ENCODE results near the gene SLC7A10.

SLC7A10 gene

DNA sequence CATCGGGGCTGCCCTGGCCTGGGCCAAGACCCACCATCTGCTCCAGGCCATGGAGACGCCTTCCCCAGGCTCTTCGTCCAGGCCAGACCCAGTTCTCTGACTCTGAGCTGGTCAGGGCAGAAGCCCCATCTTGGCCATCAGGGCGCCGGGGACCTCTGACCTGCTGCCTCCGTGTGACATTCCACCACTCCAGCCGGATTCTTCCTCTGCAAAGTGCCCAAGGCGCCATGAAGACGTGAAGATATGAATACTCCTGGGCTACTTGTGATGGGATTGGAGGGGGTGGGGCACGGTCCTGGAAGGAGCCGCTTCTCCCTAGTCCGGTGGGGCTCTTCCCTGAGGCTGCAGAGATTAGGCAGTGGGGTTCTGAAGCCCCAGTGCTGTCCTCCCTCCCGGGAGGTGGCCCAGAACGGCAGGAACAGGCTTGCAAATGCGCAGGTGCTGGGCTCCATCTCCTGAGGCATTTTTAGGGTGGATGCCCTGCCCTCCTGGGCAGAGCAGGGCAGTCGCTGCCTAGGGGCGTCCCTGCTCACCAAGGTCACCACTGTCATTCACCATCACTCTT is 26.0 kb upstream of the SLC7A10 start:
- no peak overlapping the region for H3K4me3 ChIP-seq (ENCODE audit: low read depth, low read length)
- no peaks in the 10 kb centered on the region for H3K27me3 ChIP-seq (ENCODE audit: control insufficient read depth, insufficient read depth, low read length)
- no peaks in the 10 kb centered on the region for H3K4me1 ChIP-seq (ENCODE audit: control insufficient read depth, insufficient read depth, low read length)
- H3K9ac ChIP-seq (ENCODE audit: low read depth, low read length), result no peak overlapping the region
- H3K9me3 ChIP-seq (ENCODE audit: control insufficient read depth, insufficient read depth, low read length), result no peaks in the 10 kb centered on the region
- H3K36me3 ChIP-seq (ENCODE audit: control insufficient read depth, insufficient read depth, low read length), result no peaks in the 10 kb centered on the region

DNA sequence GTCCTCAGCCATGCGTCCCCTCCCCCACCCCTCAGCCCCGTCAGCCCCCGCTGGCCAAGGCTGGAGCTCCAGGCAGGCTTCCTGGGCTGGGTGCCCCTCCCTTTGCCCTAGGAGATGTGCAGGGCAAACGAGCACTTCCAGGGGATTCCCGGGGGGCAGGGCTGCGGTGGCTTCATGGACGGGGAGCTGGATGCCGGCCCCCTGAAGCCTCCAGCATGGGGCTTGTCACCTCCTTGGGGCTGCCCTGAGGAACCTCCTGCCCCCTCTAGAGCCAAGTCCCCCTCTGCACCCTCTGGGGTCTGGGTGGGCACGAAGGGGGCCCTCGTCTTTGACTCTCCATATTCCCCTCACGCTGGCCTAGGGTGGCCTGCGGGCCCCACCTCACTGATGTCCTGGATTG is 25.4 kb upstream of the SLC7A10 start:
- no peaks in the 10 kb centered on the region for H3K27me3 ChIP-seq (ENCODE audit: control insufficient read depth, insufficient read depth, low read length)
- H3K4me1 ChIP-seq (ENCODE audit: control insufficient read depth, insufficient read depth, low read length), result no peaks in the 10 kb centered on the region
- H3K4me3 ChIP-seq (ENCODE audit: low read depth, low read length), result no peak overlapping the region
- H3K36me3 ChIP-seq (ENCODE audit: control insufficient read depth, insufficient read depth, low read length), result no peaks in the 10 kb centered on the region
- no peak overlapping the region for H3K9ac ChIP-seq (ENCODE audit: low read depth, low read length)
- no peaks in the 10 kb centered on the region for H3K9me3 ChIP-seq (ENCODE audit: control insufficient read depth, insufficient read depth, low read length)

DNA sequence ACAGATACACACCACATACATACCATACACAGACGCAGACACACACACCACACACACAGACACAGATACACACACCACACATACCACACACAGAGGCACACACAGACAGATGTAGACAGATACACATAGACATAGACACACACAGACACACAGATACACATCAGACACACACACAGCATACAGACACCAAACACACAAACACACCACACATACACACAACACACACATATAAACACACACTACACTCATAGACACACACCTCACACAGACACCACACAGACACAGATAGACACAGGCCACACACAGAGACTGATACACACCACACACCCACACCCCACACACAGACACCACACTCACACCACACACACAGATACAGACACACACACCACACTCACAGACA is 24.9 kb upstream of the SLC7A10 start:
- Histone ChIP-seq H3K36me3 (ENCODE audit: control insufficient read depth, insufficient read depth, low read length) (no peaks in the 10 kb centered on the region), H3K4me3 (ENCODE audit: low read depth, low read length) (no peak overlapping the region), H3K9ac (ENCODE audit: low read depth, low read length) (no peak overlapping the region), H3K27me3 (ENCODE audit: control insufficient read depth, insufficient read depth, low read length) (no peaks in the 10 kb centered on the region), H3K4me1 (ENCODE audit: control insufficient read depth, insufficient read depth, low read length) (no peaks in the 10 kb centered on the region), H3K9me3 (ENCODE audit: control insufficient read depth, insufficient read depth, low read length) (no peaks in the 10 kb centered on the region)

DNA sequence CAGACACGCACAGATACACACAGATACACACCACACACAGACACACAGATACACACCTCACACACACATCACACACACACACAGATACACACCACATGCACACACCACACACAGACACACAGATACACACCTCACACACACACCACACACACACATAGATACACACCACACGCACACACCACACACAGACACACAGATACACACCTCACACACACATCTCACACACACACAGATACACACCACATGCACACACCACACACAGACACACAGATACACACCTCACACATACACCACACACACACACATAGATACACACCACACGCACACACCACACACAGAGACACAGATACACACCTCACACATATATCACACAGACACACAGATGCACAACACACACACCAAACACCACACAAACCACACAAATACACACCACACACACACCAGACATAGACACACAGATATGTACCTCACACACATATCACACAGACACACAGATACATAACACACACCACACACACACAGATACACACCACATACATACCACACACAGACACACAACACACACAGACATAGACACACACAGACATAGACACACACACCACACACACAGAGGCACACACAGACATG is 24.2 kb upstream of the SLC7A10 start:
- Histone ChIP-seq H3K36me3 (ENCODE audit: control insufficient read depth, insufficient read depth, low read length) (no peaks in the 10 kb centered on the region), H3K9me3 (ENCODE audit: control insufficient read depth, insufficient read depth, low read length) (no peaks in the 10 kb centered on the region), H3K4me3 (ENCODE audit: low read depth, low read length) (no peak overlapping the region), H3K4me1 (ENCODE audit: control insufficient read depth, insufficient read depth, low read length) (no peaks in the 10 kb centered on the region), H3K27me3 (ENCODE audit: control insufficient read depth, insufficient read depth, low read length) (no peaks in the 10 kb centered on the region), H3K9ac (ENCODE audit: low read depth, low read length) (no peak overlapping the region)

DNA sequence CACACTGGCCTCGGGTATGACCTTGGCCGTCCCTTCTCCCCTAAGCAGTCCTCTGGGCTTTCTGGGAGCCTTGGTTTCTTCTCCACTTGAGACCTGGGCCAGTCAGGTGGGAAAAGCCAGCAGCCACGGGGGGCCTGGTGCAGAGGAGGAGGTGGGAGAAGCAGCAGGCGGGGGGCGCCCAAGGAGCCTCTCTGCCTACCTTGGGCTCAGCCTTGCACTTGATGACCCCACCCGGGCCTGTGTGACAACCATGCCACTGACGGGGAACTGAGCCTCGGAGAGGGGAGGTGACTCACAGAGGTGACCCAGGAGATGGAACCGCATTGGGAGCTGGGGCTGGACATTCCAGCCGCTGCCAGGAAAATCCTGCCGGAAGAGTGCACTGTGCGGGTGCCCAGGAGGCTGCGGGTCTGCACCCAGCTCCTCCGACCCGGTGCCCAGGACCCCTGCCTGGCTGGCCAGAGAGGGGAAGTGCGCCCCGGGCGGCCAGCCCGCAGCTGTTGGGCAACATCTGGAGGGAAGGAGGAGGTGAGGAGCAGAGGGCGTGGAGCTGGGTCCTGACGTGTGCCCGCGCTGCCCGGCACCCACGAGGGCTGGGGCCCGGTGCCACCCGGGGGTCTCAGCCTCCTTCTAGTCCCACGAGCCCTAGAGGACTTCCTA is 23.4 kb upstream of the SLC7A10 start:
- Histone ChIP-seq H3K27me3 (ENCODE audit: control insufficient read depth, insufficient read depth, low read length) (no peaks in the 10 kb centered on the region), H3K4me1 (ENCODE audit: control insufficient read depth, insufficient read depth, low read length) (no peaks in the 10 kb centered on the region), H3K9ac (ENCODE audit: low read depth, low read length) (no peak overlapping the region), H3K4me3 (ENCODE audit: low read depth, low read length) (no peak overlapping the region), H3K36me3 (ENCODE audit: control insufficient read depth, insufficient read depth, low read length) (no peaks in the 10 kb centered on the region), H3K9me3 (ENCODE audit: control insufficient read depth, insufficient read depth, low read length) (no peaks in the 10 kb centered on the region)

DNA sequence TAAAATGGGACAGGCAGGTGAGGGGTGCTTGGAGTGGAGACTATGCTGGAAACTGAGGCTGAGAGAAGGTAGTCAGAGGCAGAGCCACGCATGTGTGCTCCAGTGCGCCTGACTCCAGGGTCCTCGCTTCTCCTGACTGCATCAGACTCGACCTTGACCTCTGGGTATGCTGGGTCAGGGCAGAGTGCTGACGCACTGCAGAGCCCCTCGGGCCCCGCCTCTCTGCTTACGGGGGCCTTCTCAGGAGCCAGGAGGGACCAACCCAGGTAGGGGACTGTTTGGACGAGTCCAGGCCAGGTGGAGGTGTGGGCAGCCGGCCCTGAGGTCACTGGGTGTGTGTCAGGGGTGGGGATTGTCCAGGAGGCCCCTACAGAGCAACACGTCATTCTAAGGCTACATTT is 22.9 kb upstream of the SLC7A10 start:
- Histone ChIP-seq H3K4me3 (ENCODE audit: low read depth, low read length) (no peak overlapping the region), H3K36me3 (ENCODE audit: control insufficient read depth, insufficient read depth, low read length) (no peaks in the 10 kb centered on the region), H3K9me3 (ENCODE audit: control insufficient read depth, insufficient read depth, low read length) (no peaks in the 10 kb centered on the region), H3K27me3 (ENCODE audit: control insufficient read depth, insufficient read depth, low read length) (no peaks in the 10 kb centered on the region), H3K9ac (ENCODE audit: low read depth, low read length) (no peak overlapping the region), H3K4me1 (ENCODE audit: control insufficient read depth, insufficient read depth, low read length) (no peaks in the 10 kb centered on the region)

DNA sequence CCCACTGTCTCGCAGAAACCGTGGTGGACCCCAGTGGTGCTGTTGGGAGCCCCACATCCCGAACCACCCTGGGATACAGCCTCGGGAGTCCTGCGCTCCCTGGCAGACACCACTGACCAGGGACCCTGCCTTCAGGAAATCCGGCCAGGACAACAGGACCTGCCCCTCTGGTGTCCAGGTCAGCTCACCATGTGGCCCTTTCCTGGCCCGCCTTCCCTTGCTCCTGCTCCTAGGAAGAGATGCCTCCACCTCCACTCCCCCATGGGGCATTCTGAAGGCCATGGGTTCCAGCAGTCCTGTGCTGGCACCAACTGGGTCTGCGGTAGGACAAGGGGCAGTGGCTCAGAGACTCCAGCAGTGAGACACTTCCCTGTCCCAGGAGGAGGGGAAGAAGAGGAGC is 22.5 kb upstream of the SLC7A10 start:
- H3K4me3 ChIP-seq (ENCODE audit: low read depth, low read length), result no peak overlapping the region
- no peaks in the 10 kb centered on the region for H3K9me3 ChIP-seq (ENCODE audit: control insufficient read depth, insufficient read depth, low read length)
- no peaks in the 10 kb centered on the region for H3K27me3 ChIP-seq (ENCODE audit: control insufficient read depth, insufficient read depth, low read length)
- H3K4me1 ChIP-seq (ENCODE audit: control insufficient read depth, insufficient read depth, low read length), result no peaks in the 10 kb centered on the region
- H3K36me3 ChIP-seq (ENCODE audit: control insufficient read depth, insufficient read depth, low read length), result no peaks in the 10 kb centered on the region
- no peak overlapping the region for H3K9ac ChIP-seq (ENCODE audit: low read depth, low read length)

DNA sequence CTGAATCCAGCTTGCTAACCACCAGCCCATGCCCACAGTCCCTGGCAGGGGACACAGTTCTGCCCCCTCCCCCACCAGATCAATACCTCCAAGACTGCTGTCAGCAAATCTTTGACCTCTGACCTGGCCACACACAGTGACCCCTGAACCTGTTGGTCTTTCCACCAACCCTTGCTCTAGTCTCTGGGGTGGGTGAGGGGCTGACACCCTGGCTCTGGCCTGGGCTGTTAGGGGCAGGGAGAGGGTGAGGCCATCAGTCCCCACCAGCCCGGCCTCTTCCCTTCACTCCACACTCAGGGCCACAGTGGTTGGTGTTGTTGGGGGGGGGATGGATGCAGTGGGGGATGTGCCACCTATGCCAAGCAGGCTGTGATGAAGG is 21.8 kb upstream of the SLC7A10 start:
- H3K4me3 ChIP-seq (ENCODE audit: low read depth, low read length), result no peak overlapping the region
- H3K36me3 ChIP-seq (ENCODE audit: control insufficient read depth, insufficient read depth, low read length), result no peaks in the 10 kb centered on the region
- no peaks in the 10 kb centered on the region for H3K9me3 ChIP-seq (ENCODE audit: control insufficient read depth, insufficient read depth, low read length)
- H3K4me1 ChIP-seq (ENCODE audit: control insufficient read depth, insufficient read depth, low read length), result no peaks in the 10 kb centered on the region
- no peaks in the 10 kb centered on the region for H3K27me3 ChIP-seq (ENCODE audit: control insufficient read depth, insufficient read depth, low read length)
- no peak overlapping the region for H3K9ac ChIP-seq (ENCODE audit: low read depth, low read length)

DNA sequence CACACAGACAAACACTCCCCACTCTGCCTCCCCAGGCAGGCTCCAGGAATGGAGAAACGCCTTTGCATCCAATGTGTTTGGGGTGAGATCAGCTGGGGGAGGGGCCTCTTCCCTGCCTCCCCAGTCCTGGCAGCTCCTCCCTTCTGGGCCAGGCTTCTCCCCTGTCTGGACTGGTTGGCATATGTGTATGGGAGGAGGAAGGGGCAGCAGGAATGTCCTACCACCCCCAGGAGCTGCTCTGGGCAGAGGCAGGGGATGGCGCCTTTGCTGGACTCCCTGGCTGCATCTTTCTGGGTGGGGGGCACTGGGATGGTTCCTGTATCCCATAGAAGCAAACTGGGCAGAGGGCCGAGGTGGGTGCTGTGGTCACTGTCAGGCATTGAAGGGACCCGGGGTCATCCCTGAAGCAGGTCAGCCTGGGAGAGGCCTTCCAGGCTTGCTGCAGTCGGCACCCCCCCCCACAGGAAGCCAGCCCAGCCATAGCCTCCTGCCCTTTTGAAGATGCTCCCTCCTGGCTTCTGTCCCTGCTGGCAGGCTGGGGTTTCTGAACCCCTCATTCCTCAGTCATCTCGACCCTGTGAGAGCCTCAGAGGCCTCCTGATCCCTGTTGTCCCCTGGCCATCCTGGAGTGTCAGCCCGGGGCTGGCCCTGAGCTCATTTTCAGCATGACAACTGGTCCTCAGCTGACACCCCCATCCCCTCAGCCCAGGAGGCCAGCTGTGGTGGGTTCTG is 21.2 kb upstream of the SLC7A10 start:
- no peaks in the 10 kb centered on the region for H3K4me1 ChIP-seq (ENCODE audit: control insufficient read depth, insufficient read depth, low read length)
- H3K36me3 ChIP-seq (ENCODE audit: control insufficient read depth, insufficient read depth, low read length), result no peaks in the 10 kb centered on the region
- no peaks in the 10 kb centered on the region for H3K27me3 ChIP-seq (ENCODE audit: control insufficient read depth, insufficient read depth, low read length)
- no peaks in the 10 kb centered on the region for H3K9me3 ChIP-seq (ENCODE audit: control insufficient read depth, insufficient read depth, low read length)
- H3K4me3 ChIP-seq (ENCODE audit: low read depth, low read length), result no peak overlapping the region
- H3K9ac ChIP-seq (ENCODE audit: low read depth, low read length), result no peak overlapping the region

DNA sequence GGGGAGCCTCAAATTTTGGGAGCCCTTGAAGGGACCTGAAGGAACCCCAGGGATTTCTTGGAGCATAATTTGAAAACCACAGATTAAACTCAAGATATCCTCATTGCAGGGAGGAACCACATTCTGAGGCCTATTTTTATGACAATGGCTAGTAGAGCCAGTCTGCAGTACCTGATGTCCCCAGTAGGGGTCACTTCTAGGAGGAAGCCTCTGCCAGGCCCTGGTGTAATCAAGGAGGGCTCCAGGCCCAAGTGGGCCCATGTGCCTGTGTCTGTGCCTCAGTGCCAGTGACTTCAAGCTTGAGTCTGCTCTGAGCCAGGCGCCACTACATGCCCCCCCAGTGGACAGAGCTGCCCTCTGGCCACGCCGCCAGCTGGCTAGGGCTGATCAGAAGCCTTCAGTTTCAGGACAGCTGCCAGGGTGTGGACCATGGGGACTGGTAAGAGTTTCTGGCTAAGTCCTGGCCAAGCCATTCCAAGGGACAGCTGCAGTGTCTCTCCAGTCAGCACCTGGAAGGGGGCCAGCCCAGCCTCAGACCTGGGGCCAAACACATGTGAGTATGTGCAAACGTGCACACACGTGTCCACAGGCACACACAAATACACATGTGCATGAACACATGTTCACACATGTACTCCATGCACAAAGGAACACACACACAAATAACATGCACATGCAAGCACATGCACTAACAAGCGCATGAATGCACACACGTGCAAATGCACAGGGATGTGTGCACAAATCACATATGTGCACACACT is 20.5 kb upstream of the SLC7A10 start:
- Histone ChIP-seq H3K36me3 (ENCODE audit: control insufficient read depth, insufficient read depth, low read length) (no peaks in the 10 kb centered on the region), H3K9me3 (ENCODE audit: control insufficient read depth, insufficient read depth, low read length) (no peaks in the 10 kb centered on the region), H3K4me1 (ENCODE audit: control insufficient read depth, insufficient read depth, low read length) (no peaks in the 10 kb centered on the region), H3K27me3 (ENCODE audit: control insufficient read depth, insufficient read depth, low read length) (no peaks in the 10 kb centered on the region), H3K4me3 (ENCODE audit: low read depth, low read length) (no peak overlapping the region), H3K9ac (ENCODE audit: low read depth, low read length) (no peak overlapping the region)

DNA sequence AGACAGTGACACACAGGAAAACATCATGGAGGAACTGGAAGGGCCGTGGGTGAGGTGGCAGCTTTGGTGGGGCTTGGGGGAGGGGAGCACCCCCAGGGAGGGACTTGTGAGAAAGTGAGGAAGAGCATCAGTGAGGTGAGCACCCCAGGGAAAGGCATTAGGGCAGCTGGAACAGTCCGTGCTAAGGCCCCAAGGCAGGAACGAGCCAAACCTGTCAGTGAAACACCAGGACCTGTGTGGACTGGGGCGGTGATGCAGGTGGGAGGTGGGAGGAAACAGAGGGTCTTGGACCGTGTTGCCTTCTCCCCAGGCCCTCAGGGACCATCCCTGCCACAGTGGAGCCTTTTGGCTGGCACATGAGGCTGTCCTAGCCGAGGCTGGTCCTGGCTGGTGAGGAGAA is 17.3 kb upstream of the SLC7A10 start:
- Histone ChIP-seq H3K4me1 (ENCODE audit: control insufficient read depth, insufficient read depth, low read length) (no peaks in the 10 kb centered on the region), H3K9ac (ENCODE audit: low read depth, low read length) (no peak overlapping the region), H3K36me3 (ENCODE audit: control insufficient read depth, insufficient read depth, low read length) (no peaks in the 10 kb centered on the region), H3K4me3 (ENCODE audit: low read depth, low read length) (no peak overlapping the region), H3K9me3 (ENCODE audit: control insufficient read depth, insufficient read depth, low read length) (no peaks in the 10 kb centered on the region), H3K27me3 (ENCODE audit: control insufficient read depth, insufficient read depth, low read length) (no peaks in the 10 kb centered on the region)

Data from iPS-15b (cell line).